Bronchial epithelial cell (primary cell): ENCODE measurements around the gene TMX4. TPM values are rescaled to one million over a fixed set of nuclear protein-coding genes. Genes with fewer than 3 reads are reported as not detected.
A peak's percentile ranks its signal among the peaks of the same experiment; 100 is the strongest.

Experiments
- DNase-seq: peaks from one replicate; pipeline ENCODE4 v3.0.0-alpha.2; 2010; ENCODE audit warnings: low read depth
- FAIRE-seq: peaks from 2 replicates; lab custom pipeline; 2011; peaks lifted over from hg19 to GRCh38; lab: Jason Lieb, UNC
- H3K27me3 ChIP-seq: 2 replicates; pipeline ENCODE4 v1.5.1; 2011; ENCODE audit warnings: low read length; ENCODE audit not compliant: control insufficient read depth, insufficient read depth
- H3K36me3 ChIP-seq: 2 replicates; pipeline ENCODE4 v1.5.1; 2011; ENCODE audit warnings: low read length; ENCODE audit not compliant: control insufficient read depth, insufficient read depth
- H3K4me3 ChIP-seq: 2 replicates; pipeline ENCODE4 v1.5.1; 2011; ENCODE audit warnings: mild to moderate bottlenecking, low read depth, low read length, control low read depth
- CTCF ChIP-seq: IDR thresholded peaks from 2 replicates; pipeline ENCODE4 v1.5.1; 2011; ENCODE audit warnings: mild to moderate bottlenecking, moderate library complexity, low read length, control low read depth, inconsistent platforms; ENCODE audit not compliant: insufficient read depth, severe bottlenecking
- total RNA-seq: library from RNA; depleted of rRNA; stranded (reverse); fragments of >200 nt; gene quantifications from 2 replicates; pipeline ENCODE4 v1.2.1, GENCODE V29; 2014

The TMX4 gene
- total RNA-seq, 1 donor from 2014 or later: 11.6 TPM

- no peak for FAIRE-seq
- H3K4me3 ChIP-seq: no peak overlapping the region
- TF ChIP-seq CTCF: no peak
- no peaks in the 10 kb centered on the region for H3K36me3 ChIP-seq
- H3K27me3 ChIP-seq: no peaks in the 10 kb centered on the region
- DNase-seq: no peak
Measured at GRCh38 chr20:8061861-8062518, 42.4 kb upstream of the TMX4 start.

GRCh38 chr20:8060977-8061376, 41.4 kb upstream of the TMX4 start:
- H3K36me3 ChIP-seq: no peaks in the 10 kb centered on the region
- no peak for FAIRE-seq
- no peak for TF ChIP-seq CTCF

GRCh38 chr20:8057871-8058270, 38.3 kb upstream of the TMX4 start:
- FAIRE-seq (no peak), DNase-seq (no peak)
- no peak overlapping the region for H3K4me3 ChIP-seq
- H3K36me3 ChIP-seq: no peaks in the 10 kb centered on the region
- no peak for TF ChIP-seq CTCF
- no peaks in the 10 kb centered on the region for H3K27me3 ChIP-seq

More at GRCh38 chr20:8060977-8061376, 41.4 kb upstream of the TMX4 start:
- no peak for DNase-seq
- Histone ChIP-seq H3K4me3 (no peak overlapping the region), H3K27me3 (no peaks in the 10 kb centered on the region)

GRCh38 chr20:8055096-8055495, 35.5 kb upstream of the TMX4 start:
- no peak for DNase-seq
- no peak for TF ChIP-seq CTCF
- Histone ChIP-seq H3K27me3 (no peaks in the 10 kb centered on the region), H3K36me3 (no peaks in the 10 kb centered on the region), H3K4me3 (no peak overlapping the region)
- FAIRE-seq: no peak

- peak; percentile 70 for FAIRE-seq
- TF ChIP-seq CTCF: no peak
- no peak for DNase-seq
- Histone ChIP-seq H3K36me3 (no peaks in the 10 kb centered on the region), H3K4me3 (no peak overlapping the region), H3K27me3 (no peaks in the 10 kb centered on the region)
Measured at GRCh38 chr20:8050157-8050837, 30.7 kb upstream of the TMX4 start.
